ENCODE results near the gene EPHB3. TPM values are rescaled to one million over a fixed set of nuclear protein-coding genes. Genes with fewer than 3 reads are reported as not detected.

EPHB3 gene
- total RNA-seq, 4 donors from 2014 or later = 6.0 to 59.4 (median 17.2) TPM

DNA sequence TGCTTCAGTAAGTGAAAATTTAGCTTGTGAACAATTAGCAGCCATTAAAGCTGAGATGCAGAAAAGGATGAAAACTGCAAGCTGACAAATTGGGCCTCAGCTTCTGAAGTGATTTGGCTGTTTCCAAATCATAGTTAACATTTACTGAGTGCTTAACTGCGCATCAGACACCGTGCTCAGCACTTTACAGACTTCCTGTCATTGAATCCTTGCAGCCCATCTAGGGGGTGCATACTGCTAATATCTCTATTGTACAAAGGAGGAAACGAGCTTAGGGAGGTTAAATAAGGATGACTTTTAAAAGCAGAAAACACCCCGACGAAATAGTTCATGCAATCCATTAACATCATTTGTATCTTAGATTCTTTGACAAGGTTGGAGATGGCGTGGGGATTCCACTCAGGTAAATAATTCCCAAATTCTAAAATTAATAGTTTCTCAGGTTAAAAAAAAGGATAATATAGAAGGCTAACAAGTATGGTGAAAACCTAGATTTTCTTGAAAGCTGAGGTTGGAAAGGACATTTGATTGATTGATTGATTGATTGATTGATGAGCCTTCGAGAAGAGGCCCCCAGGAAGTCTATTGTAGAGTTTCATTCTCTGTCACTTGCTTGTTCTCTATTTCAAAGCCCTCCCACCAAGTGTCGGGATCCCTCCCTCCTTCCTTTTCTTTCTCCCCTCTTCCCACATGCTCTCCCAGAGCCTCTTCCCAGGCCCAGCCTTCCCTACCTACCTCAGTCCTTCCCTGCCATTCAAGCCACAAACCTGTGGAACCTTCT, 23.5 kb upstream of the EPHB3 start:
- Histone ChIP-seq H3K27ac (no peak overlapping the region), H3K4me1 (no peaks in the 10 kb centered on the region), H3K36me3 (no peaks in the 10 kb centered on the region), H3K4me3 (no peak overlapping the region), H3K9me3 (no peaks in the 10 kb centered on the region), H3K27me3 (no peaks in the 10 kb centered on the region)
- DNase-seq = no peak
- TF ChIP-seq CTCF (IDR thresholded peaks at IDR 0.05) (no peak), POLR2A (IDR thresholded peaks at IDR 0.05) (no peak)

GRCh38 chr3:184538666-184539431, 22.7 kb upstream of the EPHB3 start:
- Histone ChIP-seq H3K4me1 (peaks cover 0 to 2% (median 0%) of the 10 kb centered on the region in 4 donors), H3K27me3 (no peaks in the 10 kb centered on the region), H3K4me3 (no peak overlapping the region), H3K36me3 (no peaks in the 10 kb centered on the region), H3K27ac (no peak overlapping the region), H3K9me3 (no peaks in the 10 kb centered on the region)
- no peak for TF ChIP-seq POLR2A (IDR thresholded peaks at IDR 0.05)
- TF ChIP-seq CTCF (IDR thresholded peaks at IDR 0.05) = no peak
- no peak for DNase-seq

GRCh38 chr3:184539801-184540435, 21.7 kb upstream of the EPHB3 start:
- DNase-seq = no peak

GRCh38 chr3:184540777-184541681, 20.6 kb upstream of the EPHB3 start:
- no peak overlapping the region for H3K27ac ChIP-seq
- no peak overlapping the region for H3K4me3 ChIP-seq
- peak; percentile 75 to 93 (median 85) for DNase-seq
- H3K36me3 ChIP-seq = no peaks in the 10 kb centered on the region
- peaks cover 0 to 6% (median 0%) of the 10 kb centered on the region in 4 donors for H3K4me1 ChIP-seq
- H3K9me3 ChIP-seq = no peaks in the 10 kb centered on the region
- no peaks in the 10 kb centered on the region for H3K27me3 ChIP-seq
- TF ChIP-seq CTCF (IDR thresholded peaks at IDR 0.05) (peak; percentile 31 to 80 (median 76)), POLR2A (IDR thresholded peaks at IDR 0.05) (no peak)

More at GRCh38 chr3:184539801-184540435, 21.7 kb upstream of the EPHB3 start:
- TF ChIP-seq CTCF (IDR thresholded peaks at IDR 0.05) (no peak), POLR2A (IDR thresholded peaks at IDR 0.05) (no peak)
- H3K36me3 ChIP-seq = no peaks in the 10 kb centered on the region
- no peaks in the 10 kb centered on the region for H3K9me3 ChIP-seq
- H3K4me1 ChIP-seq = peaks cover 0 to 6% (median 0%) of the 10 kb centered on the region in 4 donors
- no peak overlapping the region for H3K27ac ChIP-seq
- H3K4me3 ChIP-seq = no peak overlapping the region
- no peaks in the 10 kb centered on the region for H3K27me3 ChIP-seq
